ENCODE results near the gene BMPER.

BMPER gene

DNA sequence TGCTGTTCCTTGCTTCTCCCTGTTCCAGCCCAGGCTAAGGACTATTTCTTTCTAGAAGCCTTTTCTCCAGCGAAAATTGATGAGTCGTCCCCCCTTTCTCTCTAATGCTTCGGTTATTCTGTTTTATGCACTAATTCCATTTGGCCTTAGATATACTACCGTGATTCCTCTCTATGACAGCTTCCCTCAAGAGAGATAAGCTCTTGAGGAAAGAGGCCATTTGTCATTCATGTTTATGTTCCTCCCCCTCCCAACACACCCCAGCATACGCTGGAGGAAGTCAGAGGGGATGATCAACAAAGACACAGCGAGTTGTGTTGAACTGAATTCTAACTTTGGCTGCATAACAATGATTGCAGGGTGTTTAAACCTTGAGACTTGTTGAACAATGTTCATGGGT lies 198.8 kb downstream of the BMPER start:
- DNase-seq, result no peak

DNA sequence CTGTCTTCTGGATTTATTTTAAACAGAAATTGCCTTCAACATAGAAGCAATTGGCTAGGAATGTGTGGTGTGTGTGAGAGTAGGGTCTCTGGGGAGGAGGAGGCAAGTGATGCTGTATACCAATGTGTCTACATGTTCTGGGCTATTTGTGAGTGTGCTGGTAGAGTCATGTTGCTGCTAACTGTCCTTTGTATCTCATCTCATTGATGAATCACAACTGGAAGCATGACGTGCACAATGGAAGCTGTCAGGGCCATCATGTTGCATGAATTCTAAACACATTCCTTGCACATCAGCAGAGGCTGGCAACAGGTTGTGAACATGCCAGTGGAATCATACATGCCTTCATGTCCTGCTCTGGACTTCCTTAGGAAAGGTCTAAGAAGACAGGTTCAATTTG lies 199.7 kb downstream of the BMPER start:
- no peak for DNase-seq

DNA sequence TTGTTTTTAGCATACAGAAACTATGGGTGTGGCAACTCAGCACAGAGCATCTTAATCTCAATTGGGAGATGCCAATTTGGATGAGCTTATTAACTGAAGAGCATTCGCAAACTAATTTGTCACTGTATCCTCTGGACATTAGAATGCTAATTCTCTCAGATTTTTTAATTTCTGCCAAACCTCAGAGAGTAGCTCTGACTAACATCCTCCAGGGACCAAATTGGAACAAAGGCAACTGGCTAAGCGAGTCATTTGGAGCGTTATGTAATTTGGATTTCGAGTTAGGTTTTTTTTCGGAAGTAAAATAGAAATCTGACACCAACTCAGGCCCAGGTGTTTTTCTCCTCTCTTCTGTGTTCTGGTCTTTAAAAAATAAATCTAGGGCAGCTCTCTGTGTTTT lies 201.9 kb downstream of the BMPER start:
- peak in 1 of 2 experiments; percentile 29 for DNase-seq

DNA sequence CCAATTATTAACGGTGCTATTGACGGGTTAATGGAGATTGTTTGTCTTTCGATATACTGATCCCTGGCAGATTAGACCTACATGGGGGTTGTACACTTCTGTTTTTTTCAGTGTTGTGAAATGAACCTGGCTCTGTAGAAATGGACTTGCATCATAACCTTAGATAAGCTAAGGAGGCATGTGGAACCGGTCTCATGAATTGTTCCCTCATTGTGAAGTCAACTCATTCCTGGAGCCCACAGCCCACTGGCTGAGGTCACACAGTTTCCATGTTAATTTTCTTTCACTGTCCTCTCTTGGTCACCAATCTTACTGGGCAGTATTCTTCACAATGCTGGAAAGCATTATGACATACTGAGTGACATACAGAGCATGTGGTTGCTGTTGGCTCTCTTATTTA lies 202.8 kb downstream of the BMPER start:
- no peak for DNase-seq

DNA sequence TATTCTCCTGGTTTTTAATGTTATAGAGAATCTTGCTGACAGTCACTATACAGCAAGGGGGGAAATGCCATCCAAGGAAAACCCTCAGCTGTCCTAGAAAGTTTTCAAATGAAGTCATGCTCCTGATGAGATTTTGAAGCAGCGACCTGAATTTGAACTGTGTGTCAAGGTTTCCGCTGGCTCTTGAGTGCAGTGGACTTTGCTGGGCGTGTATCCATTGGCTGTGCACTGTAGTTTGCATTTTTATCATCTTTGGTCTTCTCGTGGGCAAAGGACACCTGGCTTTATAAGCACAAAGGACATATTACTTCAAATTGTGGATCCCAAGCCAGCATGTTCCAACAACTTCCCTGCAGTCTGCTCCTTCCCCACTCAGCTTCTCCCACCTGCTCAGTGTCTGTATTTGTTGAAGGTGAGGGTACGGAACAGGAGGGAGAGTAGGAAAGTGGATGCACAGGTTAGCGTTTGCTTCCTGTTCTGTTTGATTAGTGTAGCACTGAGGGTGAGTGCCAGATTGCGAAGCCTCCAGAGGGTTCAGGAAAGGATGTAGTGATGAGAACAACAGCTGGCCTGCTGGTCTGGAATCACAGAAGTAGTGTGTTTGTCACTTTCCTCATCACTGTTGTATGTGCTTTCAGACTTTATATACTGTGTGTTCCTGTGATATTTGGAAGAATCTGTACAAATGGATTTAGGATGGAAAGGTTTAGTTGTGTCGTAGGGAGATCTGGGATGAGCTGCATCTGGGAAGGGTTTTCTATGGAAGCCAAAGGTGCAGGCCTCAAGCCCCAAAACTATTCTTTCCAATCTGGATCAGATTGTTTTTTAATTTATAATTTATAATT lies 204.8 kb downstream of the BMPER start:
- peak in 1 of 2 experiments; percentile 53 for DNase-seq

DNA sequence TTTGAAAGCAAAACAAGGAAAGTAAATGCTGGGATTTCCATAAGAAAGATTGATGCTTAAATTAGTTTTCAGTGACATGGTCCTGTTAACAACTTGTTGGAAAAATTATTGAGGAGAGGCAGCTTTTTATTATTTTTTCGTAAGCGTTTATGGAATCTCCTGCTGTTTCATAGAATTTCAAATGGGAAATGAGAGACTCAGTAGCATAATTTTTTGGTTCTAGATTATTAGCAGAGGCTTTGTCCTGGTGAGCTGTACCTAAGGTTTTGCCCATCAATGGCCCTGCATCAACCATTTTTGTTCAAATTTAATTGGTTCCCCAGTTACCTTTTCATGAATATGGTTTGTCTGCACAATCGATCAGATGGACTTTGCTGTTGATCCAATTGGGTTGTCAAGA lies 205.7 kb downstream of the BMPER start:
- no peak for DNase-seq

DNA sequence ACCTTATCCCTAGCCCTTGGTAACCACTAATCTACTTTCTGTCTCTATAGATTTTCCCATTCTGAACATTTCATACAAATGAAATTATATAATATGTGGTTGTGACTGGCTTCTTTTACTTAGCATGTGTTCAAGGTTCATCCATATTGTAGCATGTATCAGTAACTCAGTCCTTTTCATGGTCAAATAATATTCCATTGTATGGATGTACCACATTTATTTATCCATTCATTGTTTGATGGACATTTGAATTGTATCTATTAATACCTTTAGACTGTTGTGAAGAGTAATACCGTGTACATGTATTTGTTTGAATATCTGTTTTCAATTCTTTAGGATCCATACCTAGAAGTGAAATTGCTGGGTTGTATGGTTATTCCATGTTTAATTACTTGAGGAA lies 210.2 kb downstream of the BMPER start:
- no peak for DNase-seq

DNA sequence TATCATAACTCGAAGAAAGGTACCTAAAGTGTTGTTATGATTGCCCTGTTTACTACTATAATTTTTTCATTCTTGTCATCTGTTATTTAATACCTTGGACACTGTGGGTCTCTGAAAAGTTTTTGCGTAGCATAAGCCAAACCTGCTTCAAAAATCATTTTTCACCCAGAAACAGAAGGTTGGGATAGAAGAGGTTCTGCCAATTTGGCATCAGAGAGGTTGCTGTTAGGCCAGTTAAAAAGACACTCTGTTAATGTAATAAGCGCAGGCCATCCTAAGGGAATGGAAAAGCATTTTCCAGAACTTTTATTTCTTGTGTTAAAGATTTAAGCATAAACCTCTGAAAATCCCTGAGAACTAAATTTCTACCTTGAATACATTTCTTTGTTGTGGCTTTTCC lies 212.2 kb downstream of the BMPER start:
- DNase-seq, result no peak

DNA sequence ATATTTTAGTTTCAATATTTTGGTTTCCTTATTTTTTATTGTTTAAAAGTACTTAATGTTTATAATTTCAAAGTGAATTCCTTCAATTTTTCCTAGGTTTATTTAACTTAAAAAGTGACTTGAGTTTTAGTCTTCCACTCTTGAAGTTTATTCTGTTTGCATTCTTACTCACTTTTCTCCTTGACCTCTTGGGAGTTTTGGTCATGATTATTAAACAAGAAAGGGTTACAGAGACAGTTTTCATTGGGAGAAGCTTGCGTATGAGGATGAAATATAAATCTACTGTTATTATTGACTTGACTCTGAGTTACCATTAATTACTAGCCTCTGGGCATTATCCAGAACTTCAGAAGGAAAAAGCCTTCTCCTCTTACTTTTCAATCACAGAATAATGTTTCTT lies 216.0 kb downstream of the BMPER start:
- DNase-seq, result no peak

DNA sequence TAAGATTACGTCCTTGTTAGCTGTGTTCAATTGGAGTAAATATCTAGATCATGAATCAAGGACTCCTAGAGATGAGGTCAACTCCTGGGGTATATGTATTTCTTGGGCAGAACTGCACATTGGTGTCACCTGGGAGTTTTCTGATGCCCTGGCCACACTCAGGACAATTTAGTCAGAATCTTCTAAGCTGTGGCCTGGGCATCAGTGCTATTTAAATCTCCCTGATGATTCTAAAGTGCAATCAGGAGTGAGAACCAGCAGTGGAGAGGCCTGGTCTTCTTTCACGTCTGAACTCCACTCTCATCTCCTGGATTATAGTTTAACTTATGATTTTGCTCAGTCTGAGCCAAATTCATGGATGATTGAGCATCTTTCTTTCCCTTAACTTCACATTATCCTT lies 218.0 kb downstream of the BMPER start:
- no peak for DNase-seq

DNA sequence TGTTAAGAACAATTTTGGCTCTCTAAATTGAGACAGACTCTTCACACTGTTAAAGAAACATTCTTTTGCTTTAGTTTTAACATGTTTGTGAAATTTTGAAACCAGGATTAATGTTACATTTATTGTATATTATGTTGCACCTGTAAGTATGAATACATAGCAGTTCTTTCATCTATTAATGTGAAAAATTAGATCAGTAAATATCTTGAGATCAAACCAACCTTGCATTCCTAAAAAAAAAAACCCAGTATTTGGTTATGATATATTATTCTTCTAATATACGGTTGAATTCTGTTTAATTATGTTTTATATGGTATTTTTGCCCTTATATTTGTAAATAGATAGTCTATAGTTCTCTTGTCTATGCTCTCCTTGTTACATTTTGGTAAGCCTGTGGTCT lies 219.4 kb downstream of the BMPER start:
- DNase-seq, result no peak

DNA sequence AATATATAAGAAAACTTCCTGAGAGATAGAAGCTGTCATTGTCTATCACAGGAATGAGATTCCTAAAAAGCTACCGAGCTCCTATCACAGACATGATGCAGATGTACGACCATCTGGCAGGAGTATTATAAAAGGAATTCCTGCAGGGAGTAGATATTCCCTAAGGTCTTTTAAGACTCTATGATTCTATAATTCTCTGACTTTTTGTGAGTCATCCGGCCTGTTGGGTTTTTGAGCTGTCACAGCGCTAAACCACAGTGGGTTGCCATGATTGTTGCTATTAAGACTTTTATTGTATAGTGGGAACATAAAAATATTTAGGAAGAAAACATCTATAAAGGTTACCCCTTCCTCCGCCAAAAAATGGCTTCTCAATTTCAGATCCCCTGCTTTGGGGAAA lies 223.4 kb downstream of the BMPER start:
- DNase-seq, result peak; percentile 39 to 79

DNA sequence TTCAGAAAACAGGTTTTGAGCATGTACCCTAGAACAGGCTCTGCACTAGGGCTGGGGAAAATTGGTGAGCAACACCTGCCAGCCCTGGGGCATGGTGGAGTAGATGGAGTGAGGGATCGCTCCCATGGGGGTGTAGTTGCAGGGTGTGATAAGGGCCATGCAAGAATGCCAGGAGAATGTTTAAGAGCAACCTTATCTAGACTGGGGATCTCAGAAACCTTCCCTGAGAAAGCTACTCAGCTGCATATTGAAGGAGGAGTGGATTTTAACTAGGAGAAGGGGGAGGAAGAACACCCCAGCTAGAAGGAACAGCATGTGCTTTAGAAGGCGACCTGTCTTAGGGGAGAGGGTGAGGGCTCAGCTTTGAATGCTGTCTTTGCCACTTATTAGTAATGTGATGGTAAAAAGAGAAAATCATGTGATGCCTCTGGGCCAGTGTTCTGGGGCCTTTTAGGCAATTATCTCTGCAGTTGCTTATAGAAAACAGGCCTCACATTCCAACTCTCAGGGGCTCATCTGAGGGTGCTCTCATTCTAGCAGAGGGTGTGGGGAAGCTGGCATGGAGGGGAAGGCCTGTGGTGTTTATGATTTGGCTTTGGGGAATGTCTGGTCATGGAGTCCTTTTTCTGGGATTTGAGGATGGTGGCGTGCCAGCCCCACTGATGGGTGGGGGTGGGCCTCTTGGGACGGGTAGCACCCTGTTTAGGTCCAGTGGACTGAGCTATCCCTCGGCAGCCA lies 225.4 kb downstream of the BMPER start:
- no peak for DNase-seq

DNA sequence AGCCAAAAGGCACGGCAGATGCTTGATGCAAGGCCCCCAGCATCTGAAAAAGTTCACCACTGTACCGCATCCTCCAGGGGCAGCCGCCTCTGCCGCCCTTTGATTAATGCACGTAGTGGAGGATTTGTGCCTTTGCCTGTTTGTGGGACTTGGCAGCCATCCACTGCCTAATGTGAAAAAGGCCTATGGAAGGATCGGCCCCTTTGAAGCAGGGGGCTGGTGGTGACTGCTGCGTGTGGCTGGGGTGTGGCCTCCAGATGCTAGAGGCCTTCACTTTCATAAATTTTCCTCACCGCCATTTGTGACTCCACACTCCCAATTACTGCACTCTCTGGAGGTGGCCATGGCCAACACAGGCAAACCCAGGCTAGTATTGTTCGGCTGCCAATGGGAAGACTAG lies 226.0 kb downstream of the BMPER start:
- DNase-seq, result no peak

DNA sequence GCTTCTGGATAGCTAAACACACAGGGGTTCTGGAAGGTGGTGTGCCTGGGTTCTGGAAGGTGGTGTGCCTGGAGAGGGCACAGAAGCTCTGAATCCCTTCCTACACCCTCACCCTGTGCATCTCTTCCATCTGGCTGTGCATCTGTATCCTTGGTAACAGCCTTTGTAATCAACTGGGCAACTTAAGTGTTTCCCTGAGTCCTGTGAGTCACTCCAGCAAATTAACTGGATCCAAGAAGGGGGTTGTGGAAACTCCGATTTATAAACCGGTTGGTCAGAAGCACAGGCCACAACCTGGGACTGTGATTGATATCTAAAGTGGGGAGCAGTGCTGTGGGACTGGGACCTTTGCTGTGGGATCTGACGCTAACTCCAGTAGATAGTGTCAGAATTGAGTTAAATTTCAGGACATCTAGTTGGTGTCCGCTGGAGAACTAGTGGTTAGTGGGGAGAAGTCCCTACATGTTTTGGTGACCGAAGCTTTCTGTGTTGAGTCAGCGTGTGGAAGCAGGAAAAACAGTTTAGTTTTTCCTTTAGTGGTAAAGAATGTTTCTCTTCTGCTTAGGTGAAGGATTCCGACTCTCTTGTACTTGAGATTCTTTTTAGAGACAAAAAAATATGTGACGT lies 228.1 kb downstream of the BMPER start:
- peak; percentile 43 to 77 for DNase-seq

DNA sequence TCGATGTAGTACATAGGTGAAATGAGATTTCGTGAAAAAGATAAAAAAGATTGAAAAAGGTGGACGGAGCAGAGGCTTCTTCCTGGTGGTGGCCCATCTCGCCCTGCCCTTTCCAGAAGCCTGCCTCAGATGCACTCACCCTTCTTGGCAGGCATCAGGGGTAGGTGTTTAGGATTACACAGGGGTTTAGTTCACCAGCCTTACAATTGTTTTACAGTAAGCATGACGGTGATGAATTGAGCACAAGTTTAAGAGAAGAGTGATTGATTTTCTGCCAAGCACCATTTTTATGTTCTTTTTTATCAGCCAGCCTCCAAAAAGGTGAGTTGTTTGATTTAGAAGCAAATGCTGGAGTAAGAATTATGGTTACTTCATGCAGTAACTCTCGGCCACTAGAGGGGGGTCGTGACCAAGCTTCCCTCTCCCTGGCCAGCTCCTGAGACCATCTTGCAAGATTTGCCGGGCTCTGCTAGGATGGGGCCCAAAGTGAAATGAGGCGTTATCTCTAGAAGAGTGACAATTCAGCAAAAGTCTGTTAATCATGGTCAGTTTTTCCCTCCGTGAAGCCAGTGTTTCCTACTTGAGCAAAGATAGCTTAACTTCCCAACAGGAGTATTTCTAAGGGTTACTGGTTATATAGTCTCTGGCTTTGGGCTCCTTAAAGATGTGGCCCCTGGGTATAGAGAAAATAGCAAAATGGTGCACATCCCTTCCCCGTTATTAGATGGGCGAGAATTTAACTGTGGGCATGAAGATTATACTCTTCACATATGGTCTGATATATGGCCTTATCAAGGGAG lies 228.8 kb downstream of the BMPER start:
- DNase-seq, result peak; percentile 26 to 67

DNA sequence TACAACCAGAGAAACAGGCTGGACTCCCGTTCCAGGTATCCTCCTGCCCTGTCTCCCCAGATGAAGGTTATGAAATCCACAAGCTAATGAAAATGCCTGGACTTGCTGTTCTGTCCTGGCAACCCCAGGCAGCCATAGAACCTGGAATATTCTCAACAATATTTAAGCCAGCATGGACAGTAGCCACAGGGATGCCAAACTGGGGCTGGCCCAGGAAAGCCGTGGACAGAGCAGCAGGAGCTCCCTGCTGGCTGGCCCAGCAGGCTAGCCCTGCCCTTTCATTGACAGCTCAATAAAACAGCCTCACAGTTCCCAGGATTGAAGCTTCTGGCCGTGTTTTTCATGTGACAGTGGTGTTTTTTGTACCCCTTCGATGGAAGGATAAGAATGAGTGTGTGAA lies 230.6 kb downstream of the BMPER start:
- DNase-seq, result no peak

DNA sequence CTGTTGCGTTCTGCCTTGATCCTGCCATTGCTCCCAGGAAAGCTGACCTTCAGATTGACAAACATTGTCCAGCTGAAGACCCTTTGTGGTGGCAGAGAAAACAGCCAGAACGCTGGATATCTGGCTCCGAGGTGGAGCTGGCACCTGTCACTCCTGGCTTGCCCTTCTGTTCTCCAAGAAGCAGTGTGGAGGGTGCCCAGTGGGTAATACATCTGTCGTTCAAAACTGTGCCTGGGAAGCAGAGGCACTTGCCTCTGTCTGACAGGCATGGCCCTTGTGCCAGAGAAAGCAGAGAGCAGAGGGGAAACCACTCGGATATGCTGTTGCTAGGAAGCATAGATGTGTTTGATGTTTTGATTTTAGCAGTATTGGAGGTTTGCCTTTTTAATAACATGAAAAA lies 231.4 kb downstream of the BMPER start:
- peak; percentile 25 to 69 for DNase-seq

DNA sequence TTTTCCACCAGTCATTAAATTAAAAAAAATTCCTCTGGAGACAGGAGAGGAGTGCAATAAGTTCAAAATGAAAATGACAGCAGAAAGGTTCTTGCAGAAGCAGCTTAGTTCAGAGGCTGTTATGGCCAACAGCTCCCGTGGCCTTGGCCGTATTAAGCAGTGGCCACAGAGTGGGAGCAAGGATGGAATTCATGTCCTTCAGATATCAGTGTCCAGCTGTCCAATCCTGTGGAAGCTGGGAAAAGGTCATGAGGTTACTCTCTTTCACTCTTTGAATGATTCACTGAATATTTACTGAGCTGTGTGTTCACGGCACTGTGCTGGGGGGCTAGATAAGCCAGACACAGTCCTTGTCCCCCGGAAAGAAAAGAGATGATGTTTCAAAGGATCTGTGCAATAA lies 231.8 kb downstream of the BMPER start:
- no peak for DNase-seq

DNA sequence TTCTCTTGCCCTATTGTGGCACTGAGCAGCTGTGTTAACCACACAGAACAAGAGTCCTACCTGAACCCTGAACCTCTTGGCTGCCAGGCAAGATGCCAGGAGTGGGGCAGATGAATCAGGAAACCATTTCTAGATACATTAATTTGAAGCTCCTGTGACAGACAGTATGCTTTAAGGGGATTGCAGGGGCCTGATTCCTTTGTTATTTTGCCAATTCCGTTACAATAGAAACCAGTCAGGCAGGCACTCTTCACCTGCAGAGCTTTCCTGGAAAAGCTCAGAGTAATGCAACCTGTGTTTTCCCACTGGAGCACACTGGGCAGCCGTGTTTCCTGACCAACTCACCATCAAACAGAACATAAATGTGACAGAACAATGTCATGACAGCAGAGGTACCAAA lies 233.1 kb downstream of the BMPER start:
- DNase-seq, result no peak

DNA sequence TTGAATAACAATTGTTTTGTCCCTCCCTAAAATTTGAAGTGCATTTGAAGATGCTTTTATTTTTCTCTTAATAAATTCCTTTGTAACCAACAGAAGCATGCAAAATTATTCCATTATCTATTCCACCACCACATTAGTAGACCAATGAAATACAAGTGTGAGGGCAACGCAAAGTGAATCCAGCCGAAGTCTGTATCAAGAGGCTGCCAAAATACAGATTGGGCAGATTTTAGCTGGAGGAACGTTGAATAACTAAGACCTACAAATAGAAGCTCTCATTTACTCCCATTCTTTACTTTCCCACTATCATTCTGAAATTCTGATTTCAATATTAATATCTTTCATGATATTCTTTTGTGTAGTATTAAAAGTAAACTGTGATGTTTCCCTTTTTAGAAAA lies 233.7 kb downstream of the BMPER start:
- no peak for DNase-seq

DNA sequence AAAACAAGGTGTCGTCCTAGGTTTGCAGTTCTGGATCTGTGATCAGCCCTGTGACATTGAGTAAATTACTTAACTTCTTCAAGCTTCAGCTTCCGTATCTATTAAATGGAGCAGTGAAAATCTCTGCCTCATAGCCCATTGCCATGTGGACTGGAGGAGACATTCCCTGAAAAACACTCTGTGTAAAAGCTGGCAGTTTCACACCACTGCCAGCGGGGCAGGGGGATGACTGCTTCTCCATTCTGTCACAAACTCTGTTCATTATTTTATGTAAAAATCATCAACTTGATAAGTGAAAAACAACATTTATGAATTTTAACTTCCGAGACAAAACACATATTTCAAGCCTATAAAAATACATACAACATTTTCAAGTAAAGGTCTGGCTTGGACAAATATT lies 234.7 kb downstream of the BMPER start:
- DNase-seq, result no peak

DNA sequence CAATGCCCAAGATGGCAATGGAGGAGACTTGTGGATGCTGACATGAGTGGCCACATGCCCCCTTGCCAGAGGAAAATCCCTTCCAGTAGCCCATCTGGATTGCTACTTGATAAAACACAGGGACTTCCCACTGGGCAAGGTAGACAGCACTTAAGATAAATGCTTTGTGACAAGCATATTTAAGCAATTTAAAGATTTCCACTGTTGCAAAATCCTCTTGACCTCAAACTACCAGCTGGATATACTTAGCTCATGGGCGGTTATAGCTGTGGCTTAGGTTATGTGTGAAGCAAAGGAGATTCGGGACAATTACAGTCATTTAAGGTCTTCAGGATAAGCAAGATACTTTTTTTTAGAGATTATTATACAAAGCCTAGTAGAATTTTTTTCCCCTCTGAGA lies 238.1 kb downstream of the BMPER start:
- peak; percentile 75 to 91 for DNase-seq
